GM12875 (cell line): Measurements from ENCODE around the gene MEX3D.

ENCODE experiments used
- H3K4me3 ChIP-seq: one replicate; pipeline ENCODE4 v1.5.1; 2011; ENCODE audit warnings: low read depth, low read length, control low read depth
- CTCF ChIP-seq: IDR thresholded peaks from 2 replicates; pipeline ENCODE4 v1.5.1; 2011; ENCODE audit warnings: low read depth, mild to moderate bottlenecking, control low read depth, inconsistent platforms, low read length, moderate library complexity, borderline replicate concordance; ENCODE audit not compliant: insufficient read depth

Gene MEX3D

GRCh38 chr19:1577090-1577928 is 9.2 kb upstream of the MEX3D start:
- H3K4me3 ChIP-seq = no peak overlapping the region
- no peak for TF ChIP-seq CTCF

GRCh38 chr19:1576242-1577089 is 8.3 kb upstream of the MEX3D start:
- no peak overlapping the region for H3K4me3 ChIP-seq
- TF ChIP-seq CTCF = no peak

- TF ChIP-seq CTCF = no peak
These were observed 7.5 kb upstream of the MEX3D start for GRCh38 chr19:1575323-1576241.

GRCh38 chr19:1574354-1575136 is 6.4 kb upstream of the MEX3D start:
- H3K4me3 ChIP-seq = no peak overlapping the region
- no peak for TF ChIP-seq CTCF

More at GRCh38 chr19:1575323-1576241, 7.5 kb upstream of the MEX3D start:
- no peak overlapping the region for H3K4me3 ChIP-seq

- H3K4me3 ChIP-seq = no peak overlapping the region
- no peak for TF ChIP-seq CTCF
These were observed 4.7 kb upstream of the MEX3D start for GRCh38 chr19:1572795-1573194.

- no peak overlapping the region for H3K4me3 ChIP-seq
- no peak for TF ChIP-seq CTCF
These were observed 3.2 kb upstream of the MEX3D start for GRCh38 chr19:1571358-1571757.
